GM23248 (cell line): ENCODE results near the gene E2F3. TPM values are rescaled to one million over a fixed set of nuclear protein-coding genes. Genes with fewer than 3 reads are reported as not detected.

Source experiments
- DNase-seq: peaks from one replicate; pipeline ENCODE4 v3.0.0-alpha.2; 2015
- H2AFZ ChIP-seq: fragments of 200-600 bp; sonication (generic); 2 replicates; pipeline ENCODE4 v1.6.1; 2016; ENCODE audit warnings: antibody characterized with exemption
- H3F3A ChIP-seq: fragments of 200-600 bp; sonication (generic); 2 replicates; pipeline ENCODE4 v1.6.1; 2016; ENCODE audit warnings: mild to moderate bottlenecking, antibody characterized with exemption, mixed run types; ENCODE audit not compliant: insufficient read depth
- H3K27ac ChIP-seq: fragments of 200-600 bp; sonication (generic); 2 replicates; pipeline ENCODE4 v1.5.1; 2016; ENCODE audit warnings: mild to moderate bottlenecking
- H3K27me3 ChIP-seq: fragments of 200-600 bp; sonication (generic); replicated peaks from 2 replicates; pipeline ENCODE4 v1.6.1; 2016; ENCODE audit warnings: mild to moderate bottlenecking; ENCODE audit not compliant: insufficient read depth
- H3K36me3 ChIP-seq: fragments of 200-600 bp; sonication (generic); 2 replicates; pipeline ENCODE4 v1.6.1; 2016; ENCODE audit warnings: low read depth, mild to moderate bottlenecking
- H3K4me1 ChIP-seq: fragments of 200-600 bp; sonication (generic); 2 replicates; pipeline ENCODE4 v1.6.1; 2016; ENCODE audit warnings: mild to moderate bottlenecking; ENCODE audit not compliant: insufficient read depth
- H3K4me2 ChIP-seq: fragments of 200-600 bp; sonication (generic); one replicate; pipeline ENCODE4 v1.6.1; 2016; ENCODE audit warnings: mild to moderate bottlenecking; ENCODE audit not compliant: unreplicated experiment
- H3K4me3 ChIP-seq: fragments of 200-600 bp; sonication (generic); 2 replicates; pipeline ENCODE4 v1.5.1; 2016; ENCODE audit warnings: mild to moderate bottlenecking
- H3K79me2 ChIP-seq: fragments of 200-600 bp; sonication (generic); 2 replicates; pipeline ENCODE4 v1.6.1; 2016; ENCODE audit warnings: mild to moderate bottlenecking; ENCODE audit not compliant: insufficient read depth
- H3K9ac ChIP-seq: fragments of 200-600 bp; sonication (generic); 2 replicates; pipeline ENCODE4 v1.6.1; 2016; ENCODE audit warnings: mild to moderate bottlenecking
- H3K9me2 ChIP-seq: fragments of 200-600 bp; sonication (generic); 2 replicates; pipeline ENCODE4 v1.6.1; 2016; ENCODE audit warnings: mixed run types, mild to moderate bottlenecking, moderate library complexity; ENCODE audit not compliant: insufficient read depth
- H3K9me3 ChIP-seq: fragments of 200-600 bp; sonication (generic); one replicate; pipeline ENCODE4 v1.6.1; 2017; ENCODE audit warnings: low read depth
- H4K20me1 ChIP-seq: fragments of 200-600 bp; sonication (generic); 2 replicates; pipeline ENCODE4 v1.6.0; 2016; ENCODE audit not compliant: insufficient read depth
- EZH2 ChIP-seq: fragments of 200-600 bp; sonication (generic); IDR thresholded peaks from 2 replicates; pipeline ENCODE4 v1.6.1; 2018; ENCODE audit warnings: antibody characterized with exemption, mild to moderate bottlenecking; ENCODE audit not compliant: insufficient read depth, poor library complexity, severe bottlenecking
- EZH2phosphoT487 ChIP-seq: fragments of 200-600 bp; sonication (generic); IDR thresholded peaks from 2 replicates; pipeline ENCODE4 v1.6.1; 2018; ENCODE audit warnings: antibody characterized with exemption, moderate library complexity, mild to moderate bottlenecking, low read depth; ENCODE audit not compliant: insufficient read depth
- WGBS, 2 experiments: methylation state at CpG; one replicate each; pipeline ENCODE4 v1.1.6; 2015 to 2017; ENCODE audit warnings: low lambda C conversion rate in 2 of 2, low coverage in 1 of 2; ENCODE audit errors: missing lambda C conversion rate in 2 of 2; 5-methylcytosine and 5-hydroxymethylcytosine counted together
- in situ Hi-C: fragments of 300-500 bp; cut with MboI; formaldehyde crosslinking; loops from 2 replicates; pipeline ENCODE4 v1.15.0; 2020
- polyA plus RNA-seq: library from polyadenylated mRNA; unstranded; fragments of >200 nt; fragmentation: Nextera tagmentation; extraction: Ambion mirVana; gene quantifications from 2 replicates; pipeline ENCODE4 v1.2.1, GENCODE V29; 2016
- total RNA-seq: library from RNA; depleted of rRNA; stranded (reverse); fragments of >200 nt; shearing (Covaris generic); gene quantifications from 2 replicates; pipeline ENCODE4 v1.2.3, GENCODE V29; 2014

The E2F3 gene
- total and polyA plus RNA-seq, 2 experiments from 2014 or later: 4.1 to 7.0 TPM

- Histone ChIP-seq H3K4me3 (no peak overlapping the region), H3K4me2 (no peak overlapping the region), H3K27me3 (no peaks in the 10 kb centered on the region), H3F3A (peaks cover 5% of the 10 kb centered on the region; the same call in 1 of the 2 replicates), H3K79me2 (peaks cover 100% of the 10 kb centered on the region), H3K4me1 (peaks cover 22% of the 10 kb centered on the region), H3K27ac (no peak overlapping the region), H2AFZ (no peak overlapping the region), H3K36me3 (peaks cover under 1% of the 10 kb centered on the region; the same call in 1 of the 2 replicates), H3K9ac (no peak overlapping the region), H3K9me2 (no peaks in the 10 kb centered on the region), H3K9me3 (no peaks in the 10 kb centered on the region), H4K20me1 (no peaks in the 10 kb centered on the region)
- TF ChIP-seq EZH2phosphoT487: no peak
- TF ChIP-seq EZH2: no peak
- peak; percentile 22 for DNase-seq
- in situ Hi-C loops: no loop called here
- 61 to 62% methylated on average over 4 of the region's 4 CpGs for WGBS, 2 experiments
Observed at GRCh38 chr6:20438462-20439070, 36.9 kb downstream of the E2F3 start.

GRCh38 chr6:20439558-20439957 is 37.9 kb downstream of the E2F3 start:
- 97 to 98% methylated on average over 3 of the region's 3 CpGs for WGBS, 2 experiments
- Histone ChIP-seq H3K27ac (no peak overlapping the region), H3K9ac (no peak overlapping the region), H2AFZ (no peak overlapping the region), H3K4me1 (peaks cover 25% of the 10 kb centered on the region), H3K9me3 (no peaks in the 10 kb centered on the region), H4K20me1 (no peaks in the 10 kb centered on the region), H3K79me2 (peaks cover 100% of the 10 kb centered on the region), H3K4me3 (no peak overlapping the region), H3K27me3 (no peaks in the 10 kb centered on the region), H3K9me2 (no peaks in the 10 kb centered on the region), H3K4me2 (no peak overlapping the region), H3F3A (peaks cover 7% of the 10 kb centered on the region; the same call in 1 of the 2 replicates), H3K36me3 (peaks cover 3% of the 10 kb centered on the region; the same call in 1 of the 2 replicates)
- DNase-seq: no peak
- in situ Hi-C loops: no loop called here
- no peak for TF ChIP-seq EZH2phosphoT487
- no peak for TF ChIP-seq EZH2

- H3K9me2 ChIP-seq: no peaks in the 10 kb centered on the region
- H4K20me1 ChIP-seq: no peaks in the 10 kb centered on the region
- H3K9me3 ChIP-seq: no peaks in the 10 kb centered on the region
- peaks cover 29% of the 10 kb centered on the region for H3K4me1 ChIP-seq
- no peak for TF ChIP-seq EZH2
- TF ChIP-seq EZH2phosphoT487: no peak
- in situ Hi-C loops: no loop called here
- H3K79me2 ChIP-seq: peaks cover 100% of the 10 kb centered on the region
- no peak overlapping the region for H3K4me2 ChIP-seq
- no peaks in the 10 kb centered on the region for H3K27me3 ChIP-seq
- H3K36me3 ChIP-seq: peaks cover 3% of the 10 kb centered on the region; the same call in 1 of the 2 replicates
- peaks cover 11% of the 10 kb centered on the region; the same call in 1 of the 2 replicates for H3F3A ChIP-seq
- H3K27ac ChIP-seq: 0 out of 2 replicates have a peak overlapping the region, but pooled peaks have one; percentile 2
- H3K4me3 ChIP-seq: no peak overlapping the region
- no peak overlapping the region for H3K9ac ChIP-seq
- 51 to 52% methylated on average over 4 of the region's 4 CpGs for WGBS, 2 experiments
- no peak overlapping the region for H2AFZ ChIP-seq
- peak; percentile 53 for DNase-seq
Observed at GRCh38 chr6:20440296-20440695, 38.6 kb downstream of the E2F3 start.

GRCh38 chr6:20441236-20441635 is 39.6 kb downstream of the E2F3 start:
- Histone ChIP-seq H3K36me3 (peaks cover 3% of the 10 kb centered on the region; the same call in 1 of the 2 replicates), H3K27me3 (no peaks in the 10 kb centered on the region), H3F3A (peaks cover 11% of the 10 kb centered on the region; the same call in 1 of the 2 replicates), H3K4me1 (peaks cover 29% of the 10 kb centered on the region), H3K4me2 (no peak overlapping the region), H3K9me2 (no peaks in the 10 kb centered on the region), H3K4me3 (no peak overlapping the region), H3K79me2 (peaks cover 100% of the 10 kb centered on the region), H3K9ac (no peak overlapping the region), H2AFZ (no peak overlapping the region), H3K9me3 (no peaks in the 10 kb centered on the region), H4K20me1 (no peaks in the 10 kb centered on the region), H3K27ac (no peak overlapping the region)
- WGBS, 2 experiments: 90 to 93% methylated on average over 1 of the region's 1 CpG
- DNase-seq: no peak
- no peak for TF ChIP-seq EZH2
- no peak for TF ChIP-seq EZH2phosphoT487
- in situ Hi-C loops: no loop called here

- Histone ChIP-seq H3K79me2 (peaks cover 100% of the 10 kb centered on the region), H2AFZ (no peak overlapping the region), H3K4me1 (peaks cover 29% of the 10 kb centered on the region), H3K27me3 (no peaks in the 10 kb centered on the region), H3K36me3 (peaks cover 3% of the 10 kb centered on the region; the same call in 1 of the 2 replicates), H3K27ac (no peak overlapping the region), H3K9me2 (no peaks in the 10 kb centered on the region), H3F3A (peaks cover 11% of the 10 kb centered on the region; the same call in 1 of the 2 replicates), H3K4me3 (no peak overlapping the region), H3K9ac (no peak overlapping the region), H3K4me2 (no peak overlapping the region), H4K20me1 (no peaks in the 10 kb centered on the region), H3K9me3 (no peaks in the 10 kb centered on the region)
- no peak for TF ChIP-seq EZH2
- no peak for TF ChIP-seq EZH2phosphoT487
- DNase-seq: no peak
- in situ Hi-C loops: no loop called here
- 84 to 85% methylated on average over 7 of the region's 7 CpGs for WGBS, 2 experiments
Observed at GRCh38 chr6:20441921-20442320, 40.2 kb downstream of the E2F3 start.
